Measurements from ENCODE around the gene CWC27. TPM values are rescaled to one million over a fixed set of nuclear protein-coding genes. Genes with fewer than 3 reads are reported as not detected.

The CWC27 gene
- total RNA-seq, 2 donors from 2014 or later = 9.1 to 12.1 TPM

- no peaks in the 10 kb centered on the region for H3K4me1 ChIP-seq
- H3K4me3 ChIP-seq = no peak overlapping the region
- no peaks in the 10 kb centered on the region for H3K27me3 ChIP-seq
Observed at GRCh38 chr5:64876203-64876602, 107.5 kb downstream of the CWC27 start.

GRCh38 chr5:64880821-64881220, 112.1 kb downstream of the CWC27 start:
- H3K27me3 ChIP-seq = no peaks in the 10 kb centered on the region
- H3K4me1 ChIP-seq = no peaks in the 10 kb centered on the region
- H3K4me3 ChIP-seq = no peak overlapping the region
- TF ChIP-seq CTCF (IDR thresholded peaks at IDR 0.05) = no peak
- H3K36me3 ChIP-seq = no peaks in the 10 kb centered on the region
- no peak for DNase-seq (ENCODE audit: low spot score)
- no peak overlapping the region for H3K27ac ChIP-seq
- H3K9me3 ChIP-seq = no peaks in the 10 kb centered on the region

More at GRCh38 chr5:64876203-64876602, 107.5 kb downstream of the CWC27 start:
- no peak for DNase-seq (ENCODE audit: low spot score)
- no peak for TF ChIP-seq CTCF (IDR thresholded peaks at IDR 0.05)
- H3K9me3 ChIP-seq = no peaks in the 10 kb centered on the region
- H3K27ac ChIP-seq = no peak overlapping the region
- H3K36me3 ChIP-seq = no peaks in the 10 kb centered on the region

- Histone ChIP-seq H3K27me3 (no peaks in the 10 kb centered on the region), H3K9me3 (no peaks in the 10 kb centered on the region), H3K4me1 (no peaks in the 10 kb centered on the region), H3K27ac (no peak overlapping the region), H3K4me3 (no peak overlapping the region), H3K36me3 (no peaks in the 10 kb centered on the region)
- TF ChIP-seq CTCF (IDR thresholded peaks at IDR 0.05) = no peak
- no peak for DNase-seq (ENCODE audit: low spot score)
Observed at GRCh38 chr5:64883912-64884311, 115.2 kb downstream of the CWC27 start.

GRCh38 chr5:64884541-64884940, 115.8 kb downstream of the CWC27 start:
- Histone ChIP-seq H3K27ac (no peak overlapping the region), H3K9me3 (no peaks in the 10 kb centered on the region), H3K4me3 (no peak overlapping the region), H3K36me3 (no peaks in the 10 kb centered on the region), H3K4me1 (no peaks in the 10 kb centered on the region), H3K27me3 (no peaks in the 10 kb centered on the region)
- no peak for TF ChIP-seq CTCF (IDR thresholded peaks at IDR 0.05)
- no peak for DNase-seq (ENCODE audit: low spot score)

- DNase-seq (ENCODE audit: low spot score) = no peak
- H3K36me3 ChIP-seq = no peaks in the 10 kb centered on the region
Observed at GRCh38 chr5:64887910-64888309, 119.2 kb downstream of the CWC27 start.

More at GRCh38 chr5:64887910-64888309, 119.2 kb downstream of the CWC27 start:
- Histone ChIP-seq H3K27me3 (no peaks in the 10 kb centered on the region), H3K4me3 (no peak overlapping the region), H3K4me1 (no peaks in the 10 kb centered on the region), H3K9me3 (no peaks in the 10 kb centered on the region), H3K27ac (no peak overlapping the region)
- no peak for TF ChIP-seq CTCF (IDR thresholded peaks at IDR 0.05)

All from right atrium auricular region (tissue), 2 donors.